Hematopoietic multipotent progenitor cell treated with erythropoietin and hydrocortisone succinate and interleukin-3 and kit ligand, for 8 days (in vitro differentiated cells): ENCODE results near the gene PROKR2.

Experiments used
- DNase-seq: peaks from one replicate; pipeline ENCODE4 v3.0.0-alpha.2; 2015

PROKR2 gene

DNA sequence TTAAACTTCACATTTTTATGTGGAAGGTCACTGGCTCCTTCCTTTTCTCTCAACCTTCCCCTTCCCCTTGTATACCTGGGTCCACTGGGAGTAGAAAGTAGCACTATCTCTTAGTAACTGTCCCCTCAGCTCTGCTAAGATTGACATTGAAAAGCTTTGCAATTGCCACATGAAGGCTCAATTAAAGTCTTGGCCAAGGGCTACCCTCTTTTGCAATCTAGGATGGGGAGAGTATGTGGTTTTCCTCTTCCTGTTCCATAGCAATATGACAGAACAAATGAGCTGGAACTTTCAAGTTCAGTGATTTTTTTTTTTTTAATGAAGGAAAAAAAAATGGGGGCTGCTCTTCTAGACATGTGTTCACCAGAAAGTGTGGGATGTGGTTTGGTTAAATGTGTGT lies 37.1 kb downstream of the PROKR2 start:
- DNase-seq = no peak

DNA sequence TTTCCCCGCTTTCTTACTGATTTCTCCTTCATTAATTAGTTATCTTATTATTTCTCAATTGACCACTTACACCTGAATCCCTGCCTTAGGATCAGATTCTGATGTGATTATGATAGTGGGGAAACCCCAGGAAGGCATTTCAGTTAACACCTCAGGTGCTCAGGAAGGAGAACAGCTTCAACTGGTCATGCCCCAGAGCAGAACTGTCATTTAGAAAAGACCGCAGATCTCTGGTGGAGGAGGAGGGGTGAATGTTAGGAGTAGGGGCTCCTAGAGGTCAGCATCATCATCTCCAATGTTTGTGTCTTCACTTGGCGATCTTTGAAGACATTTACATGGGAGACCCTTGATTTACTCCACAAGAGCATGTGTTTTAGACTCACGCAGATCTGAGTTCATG lies 44.5 kb downstream of the PROKR2 start:
- no peak for DNase-seq

GRCh38 chr20:5270603-5271002 lies 46.2 kb downstream of the PROKR2 start:
- no peak for DNase-seq

GRCh38 chr20:5268449-5268848 lies 48.3 kb downstream of the PROKR2 start:
- no peak for DNase-seq

GRCh38 chr20:5267092-5267491 lies 49.7 kb downstream of the PROKR2 start:
- DNase-seq = no peak
